Measurements from ENCODE around the gene JAG2. TPM values are rescaled to one million over a fixed set of nuclear protein-coding genes. Genes with fewer than 3 reads are reported as not detected.

JAG2 gene
- total RNA-seq, 4 donors from 2014 or later, result 5.4 to 29.9 (median 6.6) TPM

DNA sequence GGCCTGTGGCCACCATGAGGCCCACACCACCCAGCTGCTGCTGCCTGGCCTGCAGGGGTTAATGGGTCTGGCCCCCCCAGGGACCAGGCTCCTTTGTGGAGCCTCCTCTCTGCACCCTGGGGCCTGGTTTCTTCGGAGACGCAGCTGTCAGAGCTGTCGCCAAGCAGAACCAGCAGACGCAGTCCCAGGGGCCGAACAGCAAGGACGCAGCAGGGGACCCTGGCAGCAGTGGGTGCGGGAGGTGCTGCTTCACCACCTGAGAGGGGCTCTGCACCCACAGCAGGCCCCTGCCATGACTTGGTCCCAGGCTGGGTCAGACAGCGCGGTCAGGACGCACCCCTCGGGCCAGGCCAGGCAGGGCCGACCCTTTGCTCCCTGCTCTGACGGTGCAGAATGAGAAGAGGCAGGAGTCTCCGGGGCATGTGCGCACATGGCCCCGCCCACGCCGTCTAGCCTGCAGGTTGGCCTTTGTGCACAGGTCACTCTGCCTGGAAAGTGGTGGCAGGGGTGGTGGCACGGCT, 30.5 kb downstream of the JAG2 start:
- H3K27ac ChIP-seq, result no peak overlapping the region
- H3K27me3 ChIP-seq, result no peaks in the 10 kb centered on the region
- H3K9me3 ChIP-seq, result peaks cover 0 to 9% of the 10 kb centered on the region in 2 donors
- TF ChIP-seq POLR2A (IDR thresholded peaks at IDR 0.05) (no peak), POLR2AphosphoS5 (IDR thresholded peaks at IDR 0.05) (no peak), EP300 (IDR thresholded peaks at IDR 0.05; ENCODE audit: low read depth) (no peak)
- TF ChIP-seq, protein P1, sequence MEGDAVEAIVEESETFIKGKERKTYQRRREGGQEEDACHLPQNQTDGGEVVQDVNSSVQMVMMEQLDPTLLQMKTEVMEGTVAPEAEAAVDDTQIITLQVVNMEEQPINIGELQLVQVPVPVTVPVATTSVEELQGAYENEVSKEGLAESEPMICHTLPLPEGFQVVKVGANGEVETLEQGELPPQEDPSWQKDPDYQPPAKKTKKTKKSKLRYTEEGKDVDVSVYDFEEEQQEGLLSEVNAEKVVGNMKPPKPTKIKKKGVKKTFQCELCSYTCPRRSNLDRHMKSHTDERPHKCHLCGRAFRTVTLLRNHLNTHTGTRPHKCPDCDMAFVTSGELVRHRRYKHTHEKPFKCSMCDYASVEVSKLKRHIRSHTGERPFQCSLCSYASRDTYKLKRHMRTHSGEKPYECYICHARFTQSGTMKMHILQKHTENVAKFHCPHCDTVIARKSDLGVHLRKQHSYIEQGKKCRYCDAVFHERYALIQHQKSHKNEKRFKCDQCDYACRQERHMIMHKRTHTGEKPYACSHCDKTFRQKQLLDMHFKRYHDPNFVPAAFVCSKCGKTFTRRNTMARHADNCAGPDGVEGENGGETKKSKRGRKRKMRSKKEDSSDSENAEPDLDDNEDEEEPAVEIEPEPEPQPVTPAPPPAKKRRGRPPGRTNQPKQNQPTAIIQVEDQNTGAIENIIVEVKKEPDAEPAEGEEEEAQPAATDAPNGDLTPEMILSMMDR (IDR thresholded peaks at IDR 0.05), result no peak
- H3K4me1 ChIP-seq, result no peaks in the 10 kb centered on the region
- WGBS, 2 donors (ENCODE audit: low coverage in 1 of 2), result 91% methylated on average over 15 of the region's 19 CpGs; no CpG with 5 or more reads in 1 of the 2 donors
- in situ Hi-C loops (cut with MboI; ENCODE audit: low pct_ligation_motif_present in 1 of 4, low pct_unique_long_range_greater_than_20kb in 1 of 4, low sequenced_read_pairs in 3 of 4), result no loop called here
- intact Hi-C loops (cut with DNase I; ENCODE audit: low total_unique reads), result no loop called here
- no peak overlapping the region for H3K4me3 ChIP-seq
- DNase-seq, result no peak
- no peaks in the 10 kb centered on the region for H3K36me3 ChIP-seq

DNA sequence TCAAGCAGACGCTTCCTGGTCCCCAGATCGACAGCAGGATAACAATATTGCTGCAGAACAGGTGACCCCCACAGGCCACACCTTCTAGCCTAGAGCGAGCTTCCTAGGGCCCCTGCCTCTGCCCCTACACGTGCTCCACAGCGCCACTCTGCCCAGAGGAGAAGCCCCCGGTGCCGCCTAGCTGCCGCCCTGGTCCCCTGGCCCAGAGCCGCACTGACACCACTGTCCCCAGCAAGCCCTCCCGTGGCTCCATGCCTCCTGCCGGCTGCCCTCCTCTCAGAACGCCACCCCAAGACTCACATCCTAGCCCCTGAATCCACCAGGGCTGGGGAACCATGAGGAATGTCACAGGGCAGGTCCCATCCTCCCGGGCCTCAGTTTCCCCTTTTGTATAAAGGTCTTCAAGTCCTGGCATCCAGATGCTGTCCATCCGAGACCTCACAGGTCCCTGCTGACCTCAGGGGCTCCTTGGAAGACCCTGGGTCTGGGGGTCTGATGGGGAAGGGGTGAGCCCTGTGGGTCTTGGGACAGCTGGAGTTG, 31.0 kb downstream of the JAG2 start:
- WGBS, 2 donors (ENCODE audit: low coverage in 1 of 2), result 85 to 100% methylated on average over 1 to 14 of the region's 14 CpGs
- TF ChIP-seq POLR2AphosphoS5 (IDR thresholded peaks at IDR 0.05) (no peak), EP300 (IDR thresholded peaks at IDR 0.05; ENCODE audit: low read depth) (no peak), POLR2A (IDR thresholded peaks at IDR 0.05) (no peak)
- TF ChIP-seq, protein P1 (IDR thresholded peaks at IDR 0.05), result no peak
- no peak for DNase-seq
- intact Hi-C loops (cut with DNase I; ENCODE audit: low total_unique reads) (no loop called here), in situ Hi-C loops (cut with MboI; ENCODE audit: low pct_ligation_motif_present in 1 of 4, low pct_unique_long_range_greater_than_20kb in 1 of 4, low sequenced_read_pairs in 3 of 4) (no loop called here)
- Histone ChIP-seq H3K4me3 (no peak overlapping the region), H3K9me3 (peaks cover 0 to 9% of the 10 kb centered on the region in 2 donors), H3K27ac (no peak overlapping the region), H3K36me3 (no peaks in the 10 kb centered on the region), H3K4me1 (no peaks in the 10 kb centered on the region), H3K27me3 (no peaks in the 10 kb centered on the region)

DNA sequence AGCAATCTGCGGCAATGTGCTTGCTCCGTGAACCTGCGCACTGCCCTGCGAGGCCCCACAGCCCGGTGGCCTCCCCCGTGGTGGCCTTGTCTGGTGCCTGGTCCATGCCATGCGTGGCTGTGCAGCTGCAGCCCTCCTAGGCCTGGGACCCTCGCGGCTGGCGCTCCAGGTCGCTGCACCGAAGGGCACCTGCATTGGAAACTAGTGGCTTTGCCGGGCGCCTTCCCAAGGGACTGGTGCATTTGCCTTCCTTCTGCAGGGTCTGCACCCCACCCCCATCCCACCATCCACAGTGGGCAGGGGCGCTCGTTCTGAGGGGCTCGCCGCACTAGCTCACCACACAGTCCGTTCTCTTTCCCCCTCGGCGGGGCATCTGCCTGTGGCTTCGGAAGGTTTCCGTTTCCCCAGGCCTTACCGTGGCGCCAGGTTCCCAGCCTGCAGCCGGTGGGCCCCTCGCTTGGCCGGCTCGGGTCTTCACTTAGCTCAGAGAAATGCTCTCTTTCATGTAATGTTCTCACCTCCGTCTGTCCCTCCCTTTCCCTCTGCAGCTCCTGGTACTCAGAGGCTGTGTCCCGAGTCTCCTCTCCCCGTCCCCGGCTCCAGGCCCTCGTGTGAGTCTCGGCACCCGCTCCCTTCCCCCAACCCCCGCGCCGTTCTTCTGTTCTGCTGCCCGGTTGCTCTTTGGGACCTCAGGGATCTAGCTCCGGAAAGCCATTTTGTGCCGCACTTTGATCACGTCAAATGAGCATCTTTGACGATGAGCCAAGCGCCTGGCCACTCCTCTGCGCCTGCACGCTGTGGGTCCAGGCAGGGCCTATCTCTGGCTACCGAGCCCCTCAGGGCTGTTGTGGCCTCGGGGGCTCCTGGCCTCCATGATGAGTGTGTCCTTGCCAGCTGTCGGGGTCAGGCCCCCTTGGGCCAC, 31.9 kb downstream of the JAG2 start:
- H3K4me1 ChIP-seq, result no peaks in the 10 kb centered on the region
- TF ChIP-seq POLR2A (IDR thresholded peaks at IDR 0.05) (no peak), POLR2AphosphoS5 (IDR thresholded peaks at IDR 0.05) (no peak), EP300 (IDR thresholded peaks at IDR 0.05; ENCODE audit: low read depth) (no peak)
- TF ChIP-seq, protein P1 (IDR thresholded peaks at IDR 0.05), result no peak
- no peaks in the 10 kb centered on the region for H3K36me3 ChIP-seq
- 86% methylated on average over 22 to 48 of the region's 50 CpGs for WGBS, 2 donors (ENCODE audit: low coverage in 1 of 2)
- H3K27me3 ChIP-seq, result no peaks in the 10 kb centered on the region
- H3K9me3 ChIP-seq, result peaks cover 2 to 15% of the 10 kb centered on the region in 2 donors
- H3K4me3 ChIP-seq, result no peak overlapping the region
- intact Hi-C loops (cut with DNase I; ENCODE audit: low total_unique reads) (no loop called here), in situ Hi-C loops (cut with MboI; ENCODE audit: low pct_ligation_motif_present in 1 of 4, low pct_unique_long_range_greater_than_20kb in 1 of 4, low sequenced_read_pairs in 3 of 4) (no loop called here)
- DNase-seq, result no peak
- H3K27ac ChIP-seq, result no peak overlapping the region

DNA sequence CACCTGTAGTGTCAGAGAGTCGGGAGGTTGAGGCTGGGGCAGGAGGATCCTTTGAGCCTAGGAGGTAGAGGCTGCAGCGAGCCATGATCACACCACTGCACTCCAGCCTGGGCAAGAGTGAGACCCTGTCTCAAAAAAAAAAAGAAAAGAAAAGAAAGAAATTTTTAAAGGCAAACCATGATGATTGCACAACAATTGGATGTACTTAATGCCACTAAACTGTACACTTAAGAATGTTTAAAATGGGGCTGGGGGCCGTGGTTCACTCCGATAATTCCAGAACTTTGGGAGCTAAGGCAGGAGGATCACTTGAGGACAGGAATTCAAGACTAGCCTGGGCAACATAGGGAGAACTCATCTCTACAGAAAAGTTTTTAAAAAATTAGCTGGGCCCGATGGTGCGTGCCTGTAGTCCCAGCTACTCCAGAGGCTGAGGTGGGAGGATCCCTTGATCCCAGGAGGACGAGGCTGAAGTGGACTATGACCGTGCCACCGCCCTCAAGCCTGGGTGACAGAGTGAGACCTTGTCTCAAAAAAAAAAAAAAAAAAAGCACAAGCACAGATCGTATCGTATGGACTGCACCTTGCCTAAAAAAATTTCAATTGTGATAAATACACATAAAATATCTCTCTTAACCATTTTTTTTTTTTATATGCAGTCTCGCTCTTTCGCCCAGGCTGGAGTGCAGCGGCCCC, 32.7 kb downstream of the JAG2 start:
- Histone ChIP-seq H3K4me1 (no peaks in the 10 kb centered on the region), H3K27me3 (no peaks in the 10 kb centered on the region), H3K9me3 (peaks cover 6 to 17% of the 10 kb centered on the region in 2 donors), H3K27ac (no peak overlapping the region), H3K4me3 (no peak overlapping the region), H3K36me3 (no peaks in the 10 kb centered on the region)
- 71 to 73% methylated on average over 12 to 14 of the region's 14 CpGs for WGBS, 2 donors (ENCODE audit: low coverage in 1 of 2)
- TF ChIP-seq POLR2A (IDR thresholded peaks at IDR 0.05), result no peak
- TF ChIP-seq, protein P1 (IDR thresholded peaks at IDR 0.05), result no peak
- TF ChIP-seq POLR2AphosphoS5 (IDR thresholded peaks at IDR 0.05), result no peak
- no peak for TF ChIP-seq EP300 (IDR thresholded peaks at IDR 0.05; ENCODE audit: low read depth)
- no peak for DNase-seq
- intact Hi-C loops (cut with DNase I; ENCODE audit: low total_unique reads), result no loop called here
- in situ Hi-C loops (cut with MboI; ENCODE audit: low pct_ligation_motif_present in 1 of 4, low pct_unique_long_range_greater_than_20kb in 1 of 4, low sequenced_read_pairs in 3 of 4), result no loop called here
